HG02623 (cell line): Measurements from ENCODE around the gene APOBEC4.
"Not testable (repeated sequence)": the region's sequence is repeated elsewhere in the genome, so short reads cannot be mapped to it uniquely, and the experiment has no call there.

Source experiments
- ATAC-seq: cut with Tn5 transposase; IDR thresholded peaks from one replicate; pipeline ENCODE4 v1.9.1; 2021; ENCODE audit warnings: moderate library complexity; ENCODE audit not compliant: unreplicated experiment

APOBEC4 gene

DNA sequence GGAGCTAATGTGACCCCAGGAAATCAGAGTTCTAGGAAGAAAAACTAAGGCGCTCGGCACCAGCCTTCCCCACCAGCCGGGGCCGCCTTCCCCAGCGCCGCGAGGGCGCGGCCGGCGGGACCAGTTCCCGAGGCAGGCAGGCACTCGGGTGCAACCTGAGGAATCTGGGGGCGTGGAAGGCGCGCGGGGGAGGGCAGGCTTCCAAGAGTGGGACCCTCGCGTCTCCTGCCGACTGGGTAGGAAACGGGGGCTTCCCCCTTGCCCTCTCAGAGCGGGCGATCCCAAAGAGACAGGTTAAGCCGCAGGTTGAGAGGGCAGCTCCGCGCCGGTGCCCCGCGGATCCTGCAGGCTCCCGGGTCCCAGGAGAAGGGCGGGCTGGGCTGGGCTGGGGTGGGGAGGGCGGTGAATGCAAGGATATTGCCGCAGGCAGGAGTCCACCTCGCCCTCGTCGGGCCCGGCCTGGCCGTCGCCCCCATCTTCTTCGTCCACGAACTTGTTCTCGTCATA is 18.0 kb downstream of the APOBEC4 start:
- peak; percentile 3 for ATAC-seq

GRCh38 chr1:183634429-183635065 is 18.6 kb downstream of the APOBEC4 start:
- ATAC-seq = no peak

DNA sequence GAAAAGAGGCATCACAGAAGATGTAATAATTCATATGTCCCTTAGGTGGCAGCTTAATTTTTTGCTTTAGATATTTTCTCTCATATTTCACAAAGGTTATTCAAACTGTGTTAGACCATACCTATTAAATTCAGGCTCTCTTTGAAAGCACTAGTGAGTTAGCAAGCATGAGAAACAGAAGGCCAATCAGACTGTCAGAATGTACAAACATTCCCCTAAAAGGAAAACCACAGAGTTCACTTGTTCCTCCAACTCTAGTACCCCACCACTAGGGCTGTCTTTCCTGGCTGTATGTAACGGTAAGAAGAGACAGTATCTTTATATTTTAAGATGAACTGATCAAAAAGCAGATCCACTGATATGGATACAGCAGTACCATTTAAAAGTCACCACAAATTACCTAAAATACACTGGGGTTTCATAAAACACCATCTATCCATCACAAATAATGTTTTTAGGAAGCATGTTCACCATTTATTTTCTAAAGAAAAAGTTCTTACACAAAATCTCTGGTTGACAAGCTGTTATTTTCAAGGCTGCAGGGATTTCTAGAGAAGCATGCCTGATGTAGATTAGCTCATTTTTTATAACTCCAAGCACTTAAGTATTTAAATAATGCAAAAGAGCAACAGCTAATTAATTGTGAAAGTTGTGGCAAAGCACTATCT is 19.3 kb downstream of the APOBEC4 start:
- ATAC-seq = peak; percentile 44

DNA sequence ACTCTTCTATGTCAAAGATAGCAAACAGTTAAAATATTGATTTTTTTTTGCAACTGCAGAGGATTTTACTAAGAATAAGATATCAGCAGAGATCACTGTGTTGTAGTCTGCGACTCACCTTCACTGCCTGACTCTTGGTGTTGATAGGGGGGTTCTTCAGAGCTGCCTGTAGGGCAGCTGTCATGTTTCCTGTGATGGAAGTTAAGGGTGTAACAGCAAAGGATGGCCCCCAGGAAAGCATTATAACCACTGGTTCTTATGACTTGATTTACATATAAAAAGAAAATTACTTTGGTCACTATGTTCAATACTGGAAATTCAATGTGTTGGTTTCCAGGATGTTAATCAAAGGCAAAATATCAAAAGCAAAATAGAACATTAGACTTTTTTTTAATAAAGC is 20.2 kb downstream of the APOBEC4 start:
- ATAC-seq = no peak

DNA sequence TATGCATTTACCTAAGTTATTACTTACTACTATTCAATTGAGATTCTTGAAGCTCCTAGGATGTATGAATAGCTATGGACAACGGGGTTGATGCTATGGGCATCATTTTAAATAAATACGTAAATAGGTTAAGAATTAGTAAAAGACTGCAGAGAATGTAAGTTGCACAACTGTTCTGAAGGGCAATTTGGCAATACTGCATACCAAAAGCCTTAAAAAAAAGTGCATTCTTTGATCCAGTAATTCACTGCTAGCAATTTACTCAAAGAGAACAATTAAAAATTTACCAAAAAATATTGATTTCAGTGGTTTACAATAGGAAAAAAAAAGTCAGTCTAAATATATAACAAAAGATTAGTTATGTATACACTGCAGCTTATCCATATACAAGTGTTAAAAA is 21.0 kb downstream of the APOBEC4 start:
- no peak for ATAC-seq

GRCh38 chr1:183630748-183631147 is 22.4 kb downstream of the APOBEC4 start:
- no peak for ATAC-seq

DNA sequence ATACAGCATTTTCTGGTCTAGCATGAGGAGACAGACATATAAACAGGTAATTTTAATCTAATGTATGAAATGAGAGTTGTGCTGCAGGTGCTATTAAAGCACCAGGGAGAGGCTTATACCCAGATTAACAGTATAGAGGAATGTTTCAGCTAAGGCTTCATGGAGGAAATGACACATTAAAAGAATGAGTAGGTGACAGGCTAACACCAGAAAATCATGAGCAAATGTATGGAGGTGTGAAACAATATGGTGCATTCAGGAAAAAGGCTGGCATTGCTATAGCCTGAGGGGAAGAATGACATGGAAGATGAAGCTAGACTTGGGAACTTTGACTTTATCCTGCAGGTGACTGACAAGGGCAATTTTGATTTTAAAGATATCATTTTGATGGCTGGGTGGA is 24.6 kb downstream of the APOBEC4 start:
- ATAC-seq = no peak

DNA sequence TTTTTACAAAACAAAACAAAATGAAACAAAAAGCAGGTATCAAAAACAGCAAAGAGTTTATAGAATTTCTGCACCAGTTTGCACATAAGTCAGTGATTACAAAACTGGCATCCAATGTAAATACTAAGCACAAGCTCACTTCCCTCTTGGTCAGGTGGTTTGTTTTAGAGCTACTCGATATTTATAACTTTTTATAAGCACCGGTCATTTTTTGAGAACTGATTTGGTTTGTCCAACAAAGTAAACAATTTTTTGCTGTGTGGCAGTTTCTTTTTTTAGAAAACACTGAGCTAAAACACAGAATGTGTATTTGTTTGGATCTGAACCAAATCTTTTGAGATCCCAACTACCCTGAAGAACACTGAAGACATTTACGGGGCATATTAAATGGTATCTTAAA is 26.9 kb downstream of the APOBEC4 start:
- not testable (repeated sequence) for ATAC-seq

GRCh38 chr1:183622884-183623785 is 30.0 kb downstream of the APOBEC4 start:
- peak; percentile 71 for ATAC-seq

- no peak for ATAC-seq
These were observed 31.1 kb downstream of the APOBEC4 start for GRCh38 chr1:183622013-183622412.

GRCh38 chr1:183620311-183620710 is 32.8 kb downstream of the APOBEC4 start:
- no peak for ATAC-seq

DNA sequence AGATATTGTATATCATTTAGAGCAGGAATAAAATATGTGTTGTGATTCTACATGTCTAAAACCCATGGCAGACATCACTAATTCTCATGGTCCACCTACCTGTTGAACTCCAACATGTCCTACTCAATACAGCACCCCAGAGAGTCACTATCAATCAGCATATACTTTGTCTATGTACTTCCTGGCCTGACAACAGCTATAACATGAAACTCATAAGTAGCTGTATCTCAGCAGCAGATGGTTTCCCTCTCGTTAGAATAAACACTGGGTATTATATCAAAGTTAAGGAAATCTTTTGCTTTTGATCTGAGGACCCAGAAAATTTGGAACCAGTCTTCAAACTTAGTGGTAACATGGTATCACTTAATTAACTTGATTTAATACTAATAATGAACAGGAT is 33.3 kb downstream of the APOBEC4 start:
- no peak for ATAC-seq

- ATAC-seq = not testable (repeated sequence)
These were observed 34.9 kb downstream of the APOBEC4 start for GRCh38 chr1:183618202-183618601.

- ATAC-seq = not testable (repeated sequence)
These were observed 40.1 kb downstream of the APOBEC4 start for GRCh38 chr1:183612975-183613374.

GRCh38 chr1:183612407-183612806 is 40.7 kb downstream of the APOBEC4 start:
- no peak for ATAC-seq

DNA sequence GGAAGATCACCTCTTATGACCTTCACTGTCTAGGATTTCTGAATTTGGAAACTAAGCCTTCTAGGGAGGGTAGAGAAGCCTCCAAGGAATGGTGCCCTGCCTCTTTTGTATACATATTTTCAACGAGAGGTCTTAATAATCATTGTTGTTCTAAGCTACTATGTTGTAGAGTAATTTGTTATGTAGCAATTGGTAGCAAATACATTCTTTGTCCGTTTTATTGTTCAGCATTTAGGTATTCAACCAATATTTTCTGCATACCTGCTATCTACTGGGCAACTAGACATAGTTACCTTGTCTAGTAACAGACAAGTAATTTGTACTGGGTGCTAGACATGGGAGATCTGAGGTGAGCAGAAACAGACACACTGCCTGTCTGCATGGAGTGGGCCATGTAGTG is 42.1 kb downstream of the APOBEC4 start:
- no peak for ATAC-seq

GRCh38 chr1:183609759-183610452 is 43.2 kb downstream of the APOBEC4 start:
- ATAC-seq = no peak

GRCh38 chr1:183609313-183609712 is 43.8 kb downstream of the APOBEC4 start:
- peak; percentile 58 for ATAC-seq

GRCh38 chr1:183607322-183607980 is 45.7 kb downstream of the APOBEC4 start:
- ATAC-seq = no peak

GRCh38 chr1:183605904-183606303 is 47.2 kb downstream of the APOBEC4 start:
- no peak for ATAC-seq
